GM12874 (cell line): Measurements from ENCODE around the gene PLXNA1.

Experiments
- TF ChIP-seq, protein P1 (sequence below): IDR thresholded peaks from 2 replicates; pipeline ENCODE4 v1.5.1; 2011; ENCODE audit warnings: low read depth, mild to moderate bottlenecking, control low read depth, low read length, moderate library complexity; ENCODE audit not compliant: insufficient read depth

The PLXNA1 gene

DNA sequence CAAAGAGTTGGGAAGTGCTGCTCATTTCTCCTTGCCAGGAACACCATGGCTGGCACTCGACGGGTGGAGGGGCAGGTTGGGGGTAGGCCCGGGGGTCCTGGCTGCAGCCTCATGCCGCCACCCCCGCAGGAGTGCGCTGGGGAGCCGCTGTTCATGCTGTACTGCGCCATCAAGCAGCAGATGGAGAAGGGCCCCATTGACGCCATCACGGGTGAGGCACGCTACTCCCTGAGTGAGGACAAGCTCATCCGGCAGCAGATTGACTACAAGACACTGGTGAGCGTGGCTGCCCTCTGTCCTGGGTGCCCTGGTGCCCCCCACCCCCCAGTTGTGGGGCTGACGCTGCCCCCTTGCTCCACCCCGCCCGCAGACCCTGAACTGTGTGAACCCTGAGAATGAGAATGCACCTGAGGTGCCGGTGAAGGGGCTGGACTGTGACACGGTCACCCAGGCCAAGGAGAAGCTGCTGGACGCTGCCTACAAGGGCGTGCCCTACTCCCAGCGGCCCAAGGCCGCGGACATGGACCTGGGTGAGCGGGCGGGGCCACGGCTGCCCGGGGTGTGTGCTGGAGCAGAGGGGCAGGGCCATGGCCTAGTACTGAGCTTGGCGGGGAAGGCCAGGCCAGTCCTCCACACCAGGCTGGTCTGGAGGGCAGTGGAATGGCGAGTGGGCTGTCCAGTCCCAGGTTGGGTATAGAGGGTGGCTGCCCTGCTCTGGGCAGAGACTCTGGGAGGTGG, 45.1 kb downstream of the PLXNA1 start:
- TF ChIP-seq, protein P1, sequence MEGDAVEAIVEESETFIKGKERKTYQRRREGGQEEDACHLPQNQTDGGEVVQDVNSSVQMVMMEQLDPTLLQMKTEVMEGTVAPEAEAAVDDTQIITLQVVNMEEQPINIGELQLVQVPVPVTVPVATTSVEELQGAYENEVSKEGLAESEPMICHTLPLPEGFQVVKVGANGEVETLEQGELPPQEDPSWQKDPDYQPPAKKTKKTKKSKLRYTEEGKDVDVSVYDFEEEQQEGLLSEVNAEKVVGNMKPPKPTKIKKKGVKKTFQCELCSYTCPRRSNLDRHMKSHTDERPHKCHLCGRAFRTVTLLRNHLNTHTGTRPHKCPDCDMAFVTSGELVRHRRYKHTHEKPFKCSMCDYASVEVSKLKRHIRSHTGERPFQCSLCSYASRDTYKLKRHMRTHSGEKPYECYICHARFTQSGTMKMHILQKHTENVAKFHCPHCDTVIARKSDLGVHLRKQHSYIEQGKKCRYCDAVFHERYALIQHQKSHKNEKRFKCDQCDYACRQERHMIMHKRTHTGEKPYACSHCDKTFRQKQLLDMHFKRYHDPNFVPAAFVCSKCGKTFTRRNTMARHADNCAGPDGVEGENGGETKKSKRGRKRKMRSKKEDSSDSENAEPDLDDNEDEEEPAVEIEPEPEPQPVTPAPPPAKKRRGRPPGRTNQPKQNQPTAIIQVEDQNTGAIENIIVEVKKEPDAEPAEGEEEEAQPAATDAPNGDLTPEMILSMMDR, result no peak

DNA sequence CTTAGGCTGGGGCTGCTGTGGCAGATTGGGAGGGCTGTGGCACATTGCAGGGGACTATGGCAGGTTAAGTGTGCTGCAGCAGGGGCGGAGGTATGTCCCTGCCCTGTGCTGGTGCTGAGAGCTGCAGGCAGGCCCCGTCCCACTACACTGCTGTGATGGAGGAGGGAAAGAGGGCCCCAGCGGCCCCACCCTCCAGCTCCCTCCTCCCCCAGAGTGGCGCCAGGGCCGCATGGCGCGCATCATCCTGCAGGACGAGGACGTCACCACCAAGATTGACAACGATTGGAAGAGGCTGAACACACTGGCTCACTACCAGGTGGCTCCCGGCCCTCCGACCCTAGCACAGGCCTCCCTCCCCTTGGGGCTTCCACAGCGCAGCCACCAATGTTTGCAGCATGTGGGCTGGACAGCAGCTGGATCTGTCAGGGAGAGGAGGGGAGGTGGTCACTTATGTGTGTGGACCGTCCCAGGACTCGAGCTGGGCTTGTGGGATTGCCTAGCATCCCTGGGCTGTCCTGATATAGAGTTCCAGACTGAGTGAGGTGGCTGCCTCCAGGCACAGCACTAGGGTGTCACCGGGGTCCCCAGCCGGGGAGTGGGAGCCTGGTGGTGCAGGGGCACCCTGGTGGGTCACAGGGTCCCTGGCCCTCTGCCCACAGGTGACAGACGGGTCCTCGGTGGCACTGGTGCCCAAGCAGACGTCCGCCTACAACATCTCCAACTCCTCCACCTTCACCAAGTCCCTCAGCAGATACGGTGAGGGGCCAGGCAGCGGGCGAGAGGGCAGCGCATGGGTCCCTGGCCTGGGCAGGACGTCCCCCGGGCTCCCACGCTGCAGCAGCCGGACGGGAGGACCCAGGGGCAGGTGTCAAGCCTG, 46.1 kb downstream of the PLXNA1 start:
- TF ChIP-seq, protein P1, result no peak

DNA sequence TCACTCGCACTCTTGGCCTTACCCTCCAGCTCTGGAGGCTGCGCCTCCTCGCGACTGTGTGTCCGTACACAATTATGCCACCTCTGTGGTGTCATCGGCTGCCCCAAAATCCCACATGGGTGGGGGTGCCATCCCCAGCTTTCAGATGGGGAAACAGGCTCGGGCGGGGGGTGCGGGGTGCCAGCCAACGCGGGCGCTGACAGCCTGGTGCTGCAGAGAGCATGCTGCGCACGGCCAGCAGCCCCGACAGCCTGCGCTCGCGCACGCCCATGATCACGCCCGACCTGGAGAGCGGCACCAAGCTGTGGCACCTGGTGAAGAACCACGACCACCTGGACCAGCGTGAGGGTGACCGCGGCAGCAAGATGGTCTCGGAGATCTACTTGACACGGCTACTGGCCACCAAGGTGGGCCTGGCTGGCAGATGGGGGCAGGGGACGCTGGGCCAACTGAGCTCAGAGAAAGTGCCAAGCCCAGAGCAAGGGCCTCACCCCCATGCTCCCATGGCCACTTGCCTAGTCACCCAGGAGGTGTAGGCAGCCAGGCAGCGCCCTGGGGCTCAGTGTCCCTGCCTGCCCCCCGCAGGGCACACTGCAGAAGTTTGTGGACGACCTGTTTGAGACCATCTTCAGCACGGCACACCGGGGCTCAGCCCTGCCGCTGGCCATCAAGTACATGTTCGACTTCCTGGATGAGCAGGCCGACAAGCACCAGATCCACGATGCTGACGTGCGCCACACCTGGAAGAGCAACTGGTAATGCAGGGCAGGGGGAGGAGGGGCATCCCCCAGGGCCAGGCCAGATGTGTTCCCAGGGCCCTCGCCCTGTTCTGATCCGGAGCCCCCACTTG, 47.0 kb downstream of the PLXNA1 start:
- TF ChIP-seq, protein P1, result no peak

DNA sequence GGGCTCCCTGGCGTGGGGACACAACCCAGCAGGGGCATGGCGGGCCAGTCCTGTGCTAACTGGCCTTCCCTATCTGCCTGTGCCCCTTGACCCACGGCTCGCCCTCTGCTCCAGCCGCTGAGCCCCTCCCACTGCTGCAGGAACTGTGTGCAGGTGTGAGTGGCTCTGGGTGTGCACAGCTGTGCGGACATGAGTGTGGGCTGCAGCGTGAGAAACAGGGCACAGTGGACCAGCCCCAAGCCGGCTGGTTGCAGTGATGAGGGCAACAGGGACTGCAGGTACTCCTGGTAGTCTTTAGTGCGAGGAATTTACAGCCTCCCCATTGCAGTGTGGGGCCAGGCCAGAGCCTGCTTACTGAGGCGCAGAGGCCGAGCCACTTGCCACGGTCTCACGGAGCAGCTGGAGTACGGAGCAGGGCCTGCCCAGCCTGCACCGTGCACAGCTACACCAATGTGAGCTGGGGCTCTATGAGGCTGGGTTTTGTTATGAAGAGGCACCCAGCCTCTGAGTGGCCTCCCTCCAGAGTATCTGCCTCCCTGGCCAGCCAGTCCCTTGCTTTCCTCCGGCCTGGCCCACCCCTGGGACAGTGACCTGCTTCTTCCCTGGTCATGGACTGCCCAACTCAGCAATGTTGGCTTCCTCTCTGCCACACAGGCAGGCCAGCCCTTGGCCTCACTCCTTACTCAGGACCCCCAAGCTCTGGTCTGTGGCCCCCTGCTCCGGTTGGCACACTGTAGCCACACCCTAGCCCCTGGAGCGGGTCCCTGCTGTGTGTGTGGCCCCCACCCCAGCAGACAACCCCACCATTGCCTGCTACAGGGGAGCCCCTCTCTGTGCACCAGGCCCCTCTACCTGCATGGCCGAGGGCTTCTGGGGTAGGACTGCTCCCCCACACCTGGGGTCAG, 47.8 kb downstream of the PLXNA1 start:
- TF ChIP-seq, protein P1, result no peak

DNA sequence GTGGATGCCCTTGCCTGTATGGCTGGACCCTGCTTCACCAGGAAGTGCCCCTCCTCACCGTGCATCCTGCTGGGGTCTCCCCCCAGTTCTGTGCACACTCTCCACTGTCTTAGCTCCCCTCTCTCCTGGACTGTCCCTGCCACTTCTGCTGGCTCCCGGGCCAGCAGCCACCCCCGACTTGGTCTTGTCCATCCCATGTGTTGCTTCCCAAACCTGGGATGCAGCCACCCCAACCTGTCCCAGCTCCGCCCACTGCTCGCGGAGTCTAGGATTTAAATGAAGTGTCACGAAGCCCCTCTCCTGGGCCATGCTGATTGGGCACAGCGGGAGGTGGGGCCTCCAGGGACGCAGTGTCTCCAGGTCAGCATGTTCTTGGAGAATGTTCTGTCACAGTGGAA, 48.5 kb downstream of the PLXNA1 start:
- TF ChIP-seq, protein P1, result no peak

DNA sequence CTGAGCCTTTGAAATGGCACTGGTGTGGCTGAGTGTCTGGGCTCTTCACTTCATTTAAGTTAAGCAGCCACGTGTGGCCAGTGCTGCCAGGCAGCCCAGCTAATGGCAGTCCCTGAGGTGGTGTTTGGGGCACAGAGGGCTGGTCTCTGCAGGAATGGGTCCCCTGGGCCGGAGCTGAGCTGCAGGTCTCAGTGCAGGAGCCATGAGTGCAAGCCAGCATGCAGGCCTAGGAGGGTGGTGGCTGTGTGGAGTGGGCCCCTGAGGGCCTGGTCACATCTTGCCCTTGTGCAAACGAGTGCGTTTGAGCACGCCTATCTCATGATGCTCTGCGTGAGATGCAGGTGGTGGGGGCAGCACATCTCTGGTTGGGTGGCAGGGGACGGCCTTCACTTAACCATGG, 48.9 kb downstream of the PLXNA1 start:
- TF ChIP-seq, protein P1, result no peak
